Stimulated activated CD4-positive, alpha-beta T cell treated with anti-CD3 and anti-CD28 coated beads, TNF-alpha, amount 100 ng/mL, for 1 hour (primary cell): ENCODE data around the gene PRAMEF1.
"Not testable (repeated sequence)": the region's sequence is repeated elsewhere in the genome, so short reads cannot be mapped to it uniquely, and the experiment has no call there.

Experiments used
- DNase-seq, 3 donors: peaks; one replicate each; pipeline ENCODE4 v3.0.0-alpha.2; 2020; ENCODE audit warnings: low read depth in 3 of 3, low spot score in 1 of 3

The PRAMEF1 gene

GRCh38 chr1:12774801-12775345 is 16.3 kb upstream of the PRAMEF1 start:
- no peak for DNase-seq

GRCh38 chr1:12775443-12775842 is 15.8 kb upstream of the PRAMEF1 start:
- no peak for DNase-seq

- DNase-seq: no peak
Observed at GRCh38 chr1:12776801-12777557, 14.2 kb upstream of the PRAMEF1 start.

- no peak for DNase-seq
Observed at GRCh38 chr1:12778061-12778460, 13.1 kb upstream of the PRAMEF1 start.

- DNase-seq: no peak
Observed at GRCh38 chr1:12778907-12779306, 12.3 kb upstream of the PRAMEF1 start.

GRCh38 chr1:12781488-12781887 is 9.7 kb upstream of the PRAMEF1 start:
- not testable (repeated sequence) for DNase-seq

GRCh38 chr1:12783783-12784182 is 7.4 kb upstream of the PRAMEF1 start:
- DNase-seq: not testable (repeated sequence)

GRCh38 chr1:12784729-12785128 is 6.5 kb upstream of the PRAMEF1 start:
- DNase-seq: not testable (repeated sequence)

- DNase-seq: no peak
Observed at GRCh38 chr1:12798911-12799310, 7.7 kb downstream of the PRAMEF1 start.

GRCh38 chr1:12799730-12800129 is 8.5 kb downstream of the PRAMEF1 start:
- no peak for DNase-seq

- no peak for DNase-seq
Observed at GRCh38 chr1:12809933-12810332, 18.7 kb downstream of the PRAMEF1 start.

- no peak for DNase-seq
Observed at GRCh38 chr1:12810691-12811408, 19.7 kb downstream of the PRAMEF1 start.

GRCh38 chr1:12811409-12811784 is 20.2 kb downstream of the PRAMEF1 start:
- no peak for DNase-seq

- DNase-seq: not testable (repeated sequence)
Observed at GRCh38 chr1:12819061-12819460, 27.9 kb downstream of the PRAMEF1 start.

- DNase-seq: not testable (repeated sequence)
Observed at GRCh38 chr1:12831310-12831709, 40.1 kb downstream of the PRAMEF1 start, which contains the start of gene PRAMEF11. Gene PRAMEF11 (minus strand): TSS chr1:12831410. CDS start chr1:12828789, 2,621 bp downstream.

GRCh38 chr1:12833251-12833650 is 42.1 kb downstream of the PRAMEF1 start:
- DNase-seq: not testable (repeated sequence)
